Esophagus squamous epithelium (tissue), 4 donors: Measurements from ENCODE around the gene CSTPP1.
"Not testable (repeated sequence)": the region's sequence is repeated elsewhere in the genome, so short reads cannot be mapped to it uniquely, and the experiment has no call there.

ENCODE experiments used
- CTCF ChIP-seq, 6 experiments: fragments of 450-650 bp in 4 of 6; fragments of 200-600 bp in 2 of 6; sonication (generic) in 2 of 6; IDR thresholded peaks; one replicate each; pipeline ENCODE4 v1.5.1; 2016 to 2019; ENCODE audit warnings: antibody characterized with exemption in 6 of 6, mild to moderate bottlenecking in 4 of 6, moderate library complexity in 4 of 6
- POLR2A ChIP-seq, 4 donors: fragments of 450-650 bp; IDR thresholded peaks; one replicate each; pipeline ENCODE4 v1.6.1; 2017; ENCODE audit warnings: antibody characterized with exemption in 4 of 4, mild to moderate bottlenecking in 4 of 4, moderate library complexity in 3 of 4

- TF ChIP-seq CTCF, POLR2A (IDR thresholded peaks at IDR 0.05): not testable (repeated sequence)
Measured at GRCh38 chr11:47208008-47208552, 271.5 kb downstream of the CSTPP1 start.
